T-cell (primary cell): ENCODE results near the gene DNAH10. TPM values are rescaled to one million over a fixed set of nuclear protein-coding genes. Genes with fewer than 3 reads are reported as not detected.
A peak's percentile ranks its signal among the peaks of the same experiment; 100 is the strongest.
"Not testable (repeated sequence)": the region's sequence is repeated elsewhere in the genome, so short reads cannot be mapped to it uniquely, and the experiment has no call there.

Experiments used
- ATAC-seq, 4 experiments: fragments of 200-7000 bp in 3 of 4; fragments of 150-1000 bp in 1 of 4; cut with Tn5 transposase; replicated peaks in 1 of 4; 1 replicate in 3 of 4; 2 replicates in 1 of 4; pipeline ENCODE4 v1.10.0; 2021; ENCODE audit warnings: moderate library complexity in 3 of 4, mild to moderate bottlenecking in 2 of 4, moderate number of reproducible peaks in 1 of 4
- CTCF ChIA-PET, 2 donors: fragments of 300-600 bp; sonication (Branson Sonifier 250); formaldehyde crosslinking; loops; one replicate each; lab custom pipeline; 2022; ENCODE audit warnings: antibody characterized with exemption in 2 of 2; lab: Charles Lee
- POLR2A ChIA-PET, 2 donors: fragments of 300-600 bp; sonication (Branson Sonifier 250); formaldehyde crosslinking; loops; one replicate each; lab custom pipeline; 2022; ENCODE audit warnings: antibody characterized with exemption in 2 of 2; lab: Charles Lee
- DNase-seq, 35 experiments: peaks; one replicate each; pipeline versions ENCODE4 v3.0.0 to v3.0.0-alpha.2; 2013 to 2023
- H3K27ac ChIP-seq: one replicate; pipeline ENCODE4 v1.5.1; 2013; ENCODE audit warnings: low read length
- H3K27me3 ChIP-seq, 2 experiments: replicated peaks in 1 of 2; 1 replicate in 1 of 2; 2 replicates in 1 of 2; pipeline versions ENCODE4 v1.6.1 to v1.7.0; 2013; ENCODE audit warnings: low read length in 1 of 2, mixed read lengths in 1 of 2; ENCODE audit not compliant: control insufficient read depth in 2 of 2, insufficient read depth in 2 of 2; ENCODE audit errors: extremely low read depth in 1 of 2
- H3K36me3 ChIP-seq, 2 donors: 1 replicate in 1 of 2; 2 replicates in 1 of 2; pipeline versions ENCODE4 v1.6.1 to v1.7.0; 2013; ENCODE audit warnings: low read length in 1 of 2; ENCODE audit not compliant: control insufficient read depth in 2 of 2, insufficient read depth in 1 of 2; ENCODE audit errors: extremely low read depth in 1 of 2
- H3K4me1 ChIP-seq, 2 experiments: 1 replicate in 1 of 2; 2 replicates in 1 of 2; pipeline versions ENCODE4 v1.6.1 to v1.7.0; 2013; ENCODE audit warnings: low read length in 2 of 2, mixed read lengths in 1 of 2; ENCODE audit not compliant: insufficient read depth in 2 of 2, control insufficient read depth in 1 of 2; ENCODE audit errors: extremely low read depth in 1 of 2
- H3K4me3 ChIP-seq, 2 donors: 1 replicate in 1 of 2; 2 replicates in 1 of 2; pipeline versions ENCODE4 v1.5.1 to v1.7.0; 2013; ENCODE audit warnings: mild to moderate bottlenecking in 2 of 2, low read length in 1 of 2, moderate library complexity in 1 of 2; ENCODE audit not compliant: control insufficient read depth in 1 of 2; ENCODE audit errors: extremely low read depth in 1 of 2
- H3K9me3 ChIP-seq: 2 replicates; pipeline ENCODE4 v1.7.0; 2013
- H3K27ac Mint-ChIP-seq, 2 donors: one replicate each; pipeline ENCODE4 v1.8.0; 2020 to 2021; ENCODE audit warnings: mild to moderate bottlenecking in 2 of 2, mixed read lengths in 2 of 2
- H3K27me3 Mint-ChIP-seq, 2 donors: one replicate each; pipeline ENCODE4 v1.8.0; 2021 to 2022; ENCODE audit warnings: mixed read lengths in 2 of 2
- H3K36me3 Mint-ChIP-seq: one replicate; pipeline ENCODE4 v1.8.0; 2021; ENCODE audit warnings: mixed read lengths
- H3K4me1 Mint-ChIP-seq, 3 donors: one replicate each; pipeline ENCODE4 v1.8.0; 2020 to 2022; ENCODE audit warnings: mixed read lengths in 3 of 3, mild to moderate bottlenecking in 1 of 3
- H3K4me3 Mint-ChIP-seq, 3 donors: one replicate each; pipeline ENCODE4 v1.8.0; 2020 to 2022; ENCODE audit warnings: mild to moderate bottlenecking in 3 of 3, mixed read lengths in 3 of 3, moderate library complexity in 3 of 3
- H3K9me3 Mint-ChIP-seq, 3 donors: one replicate each; pipeline ENCODE4 v1.8.0; 2020 to 2022; ENCODE audit warnings: mixed read lengths in 3 of 3
- WGBS: methylation state at CpG from one replicate; pipeline ENCODE4 v1.1.5; 2013; ENCODE audit warnings: missing lambda C conversion rate; ENCODE audit not compliant: insufficient coverage; 5-methylcytosine and 5-hydroxymethylcytosine counted together
- total RNA-seq, 35 experiments: library from RNA in 6 of 35; stranded (reverse) in 6 of 35; fragments of 120-200 nt in 1 of 35; gene quantifications; one replicate each; pipeline versions ENCODE4 v1.2.1 to v1.2.4 and lab custom pipeline; 2013 to 2026

Gene DNAH10
- total RNA-seq, 5 donors from 2014 or later (not counting 1 experiment from before 2014, with no cell fraction given) = 0.08 to 0.32 (median 0.19) TPM

DNA sequence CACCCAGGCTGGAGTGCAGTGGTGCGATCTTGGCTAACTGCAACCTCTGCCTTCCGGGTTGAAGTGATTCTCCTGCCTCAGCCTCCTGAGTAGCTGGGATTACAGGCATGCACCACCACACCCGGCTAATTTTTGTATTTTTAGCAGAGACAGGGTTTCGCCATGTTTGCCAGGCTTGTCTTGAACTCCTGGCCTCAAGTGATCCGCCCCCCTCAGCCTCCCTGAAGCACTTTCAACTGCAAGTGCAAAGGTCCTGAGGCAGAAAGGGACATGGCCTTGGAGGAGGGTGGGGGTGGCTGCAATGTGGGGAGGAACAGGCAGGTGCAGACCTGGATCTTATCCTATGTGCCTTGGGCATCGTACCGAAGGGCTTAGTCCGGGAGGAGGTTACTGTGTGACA is 27.3 kb downstream of the DNAH10 start:
- 95% methylated on average over 3 of the region's 8 CpGs for WGBS
- H3K4me1 Mint-ChIP-seq, H3K36me3 Mint-ChIP-seq, H3K4me3 Mint-ChIP-seq, H3K4me3 ChIP-seq, POLR2A ChIA-PET, H3K36me3 ChIP-seq, H3K27me3 ChIP-seq, H3K4me1 ChIP-seq, CTCF ChIA-PET, H3K27ac Mint-ChIP-seq, DNase-seq, H3K9me3 ChIP-seq, H3K27me3 Mint-ChIP-seq, ATAC-seq, H3K27ac ChIP-seq: not testable (repeated sequence)
- H3K9me3 Mint-ChIP-seq = peaks cover 0 to 11% (median 2%) of the 10 kb centered on the region in 3 donors

DNA sequence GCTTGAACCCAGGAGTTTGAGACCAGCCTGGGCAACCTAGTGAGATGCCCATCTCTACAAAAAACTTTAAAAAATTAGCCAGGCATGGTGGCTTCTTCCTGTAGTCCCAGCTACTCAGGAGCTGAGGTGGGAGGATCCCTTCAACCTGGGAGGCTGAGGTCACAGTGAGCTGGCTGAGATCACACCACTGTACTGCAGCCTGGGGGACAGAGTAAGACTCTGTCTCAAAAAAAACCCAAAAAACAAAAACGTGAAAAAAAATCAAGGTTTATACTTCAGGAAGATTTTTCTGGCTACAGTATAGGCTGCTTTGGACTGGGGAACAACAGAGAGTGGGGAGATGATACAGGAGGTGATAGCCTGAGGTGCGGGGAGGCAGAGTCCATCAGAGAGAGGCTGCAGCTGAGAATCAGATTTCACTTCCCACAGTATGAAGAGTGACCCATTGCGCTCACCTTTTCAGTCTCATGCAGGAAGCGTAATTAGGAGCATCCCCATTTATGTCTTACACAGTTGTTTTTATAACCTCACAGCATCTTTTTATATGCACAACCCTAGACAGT is 28.9 kb downstream of the DNAH10 start:
- Mint-ChIP-seq H3K9me3 (peaks cover 0 to 11% (median 2%) of the 10 kb centered on the region in 3 donors), H3K27ac (no peak overlapping the region), H3K4me3 (no peak overlapping the region), H3K36me3 (peaks cover 3% of the 10 kb centered on the region), H3K4me1 (no peaks in the 10 kb centered on the region), H3K27me3 (peaks cover 0 to 2% of the 10 kb centered on the region in 2 donors)
- 100% methylated on average over 2 of the region's 4 CpGs for WGBS
- Histone ChIP-seq H3K27me3 (peaks cover 0 to 4% of the 10 kb centered on the region in 2 experiments), H3K27ac (no peak overlapping the region), H3K4me1 (no peaks in the 10 kb centered on the region), H3K4me3 (no peak overlapping the region), H3K36me3 (no peaks in the 10 kb centered on the region), H3K9me3 (no peaks in the 10 kb centered on the region)
- CTCF ChIA-PET = no interaction called here
- ATAC-seq (no peak), DNase-seq (no peak)
- POLR2A ChIA-PET = no interaction called here

DNA sequence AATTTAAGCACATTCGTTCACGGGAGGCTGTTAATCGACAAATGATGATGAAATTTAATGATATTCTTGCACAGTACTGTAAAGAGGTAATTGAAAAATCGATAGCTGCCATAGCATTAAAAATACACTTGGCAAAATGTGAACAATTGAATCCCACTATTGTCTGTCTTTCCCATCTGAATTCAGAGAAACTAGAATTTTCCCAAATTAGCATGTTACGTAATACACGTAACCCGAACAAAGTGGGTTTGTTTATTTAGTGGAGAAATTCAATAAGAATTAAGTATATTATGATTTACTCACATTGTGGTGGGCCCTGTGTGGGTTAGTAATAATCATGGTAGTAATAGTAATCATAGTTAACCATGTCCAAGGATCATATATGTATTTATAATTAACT is 31.9 kb downstream of the DNAH10 start:
- ATAC-seq (no peak), DNase-seq (no peak)
- Mint-ChIP-seq H3K27ac (no peak overlapping the region), H3K9me3 (peaks cover 0 to 11% (median 2%) of the 10 kb centered on the region in 3 donors), H3K36me3 (peaks cover 3% of the 10 kb centered on the region), H3K4me1 (no peaks in the 10 kb centered on the region), H3K27me3 (peaks cover 0 to under 1% of the 10 kb centered on the region in 2 donors), H3K4me3 (no peak overlapping the region)
- no peak overlapping the region for H3K4me3 ChIP-seq
- 87% methylated on average over 3 of the region's 7 CpGs for WGBS
- H3K27ac ChIP-seq = no peak overlapping the region
- ChIA-PET POLR2A (no interaction called here), CTCF (no interaction called here)
- H3K36me3 ChIP-seq = no peaks in the 10 kb centered on the region
- peaks cover 0 to 2% of the 10 kb centered on the region in 2 experiments for H3K27me3 ChIP-seq
- H3K9me3 ChIP-seq = no peaks in the 10 kb centered on the region
- H3K4me1 ChIP-seq = no peaks in the 10 kb centered on the region

- Histone ChIP-seq H3K36me3 (no peaks in the 10 kb centered on the region), H3K9me3 (no peaks in the 10 kb centered on the region), H3K4me3 (no peak overlapping the region), H3K4me1 (no peaks in the 10 kb centered on the region), H3K27me3 (peaks cover 0 to 2% of the 10 kb centered on the region in 2 experiments), H3K27ac (no peak overlapping the region)
- ChIA-PET CTCF (no interaction called here), POLR2A (no interaction called here)
- no peak overlapping the region for H3K27ac Mint-ChIP-seq
- WGBS = no CpG with 5 or more reads among the region's 2 CpGs
- peaks cover 0 to 6% of the 10 kb centered on the region in 2 donors for H3K27me3 Mint-ChIP-seq
- ATAC-seq (no peak), DNase-seq (no peak)
- H3K9me3 Mint-ChIP-seq = no peaks in the 10 kb centered on the region
- H3K4me3 Mint-ChIP-seq = no peak overlapping the region
- no peaks in the 10 kb centered on the region for H3K4me1 Mint-ChIP-seq
- no peaks in the 10 kb centered on the region for H3K36me3 Mint-ChIP-seq
Observed at GRCh38 chr12:123798518-123798917, 36.4 kb downstream of the DNAH10 start.

DNA sequence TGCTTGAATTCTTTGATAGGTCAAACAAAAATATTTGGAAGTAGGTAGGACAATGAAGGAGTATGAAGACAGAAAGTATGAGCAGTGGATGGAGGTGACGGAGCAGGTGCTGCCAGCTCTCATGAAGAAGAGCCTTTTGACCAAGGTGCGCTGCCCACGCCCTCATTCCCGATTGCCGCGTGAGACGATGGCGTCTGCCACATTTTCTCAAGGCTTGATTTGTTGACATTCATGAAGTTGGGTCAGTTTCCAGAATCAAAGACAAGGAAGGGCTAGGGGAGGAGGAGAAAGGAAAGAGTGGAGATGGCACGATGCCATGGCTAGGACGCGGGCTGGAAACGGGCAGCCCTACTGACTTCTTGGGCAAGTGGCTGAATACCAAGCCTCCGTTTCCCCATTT is 37.1 kb downstream of the DNAH10 start:
- no peaks in the 10 kb centered on the region for H3K9me3 ChIP-seq
- Mint-ChIP-seq H3K4me3 (no peak overlapping the region), H3K27me3 (peaks cover 0 to 6% of the 10 kb centered on the region in 2 donors), H3K36me3 (no peaks in the 10 kb centered on the region), H3K9me3 (no peaks in the 10 kb centered on the region), H3K27ac (peak overlapping the region in 1 of 2 donors; percentile 36), H3K4me1 (no peaks in the 10 kb centered on the region)
- no peaks in the 10 kb centered on the region for H3K4me1 ChIP-seq
- DNase-seq (no peak), ATAC-seq (no peak)
- H3K36me3 ChIP-seq = no peaks in the 10 kb centered on the region
- ChIA-PET POLR2A (no interaction called here), CTCF (no interaction called here)
- H3K4me3 ChIP-seq = no peak overlapping the region
- WGBS = 94% methylated on average over 13 of the region's 13 CpGs
- no peak overlapping the region for H3K27ac ChIP-seq
- peaks cover 0 to 2% of the 10 kb centered on the region in 2 experiments for H3K27me3 ChIP-seq

GRCh38 chr12:123801573-123802178 is 39.6 kb downstream of the DNAH10 start:
- no peak overlapping the region for H3K27ac Mint-ChIP-seq
- peaks cover 0 to 2% of the 10 kb centered on the region in 2 experiments for H3K27me3 ChIP-seq
- ChIA-PET POLR2A (interaction anchor here (0.6 to 0.7 kb wide), 2 partner anchors 170 to 1156 kb away, joined by 3 read pairs; no protein-coding TSS in a partner anchor), CTCF (no interaction called here)
- H3K36me3 Mint-ChIP-seq = no peaks in the 10 kb centered on the region
- H3K27ac ChIP-seq = no peak overlapping the region
- H3K27me3 Mint-ChIP-seq = peaks cover 0 to 6% of the 10 kb centered on the region in 2 donors
- no peaks in the 10 kb centered on the region for H3K36me3 ChIP-seq
- H3K9me3 Mint-ChIP-seq = no peaks in the 10 kb centered on the region
- no peak overlapping the region for H3K4me3 ChIP-seq
- no peaks in the 10 kb centered on the region for H3K4me1 Mint-ChIP-seq
- H3K9me3 ChIP-seq = no peaks in the 10 kb centered on the region
- no peak overlapping the region for H3K4me3 Mint-ChIP-seq
- ATAC-seq (no peak), DNase-seq (peak in 1 of 35 experiments; percentile 25)
- WGBS = 100% methylated on average over 3 of the region's 8 CpGs
- H3K4me1 ChIP-seq = no peaks in the 10 kb centered on the region
